Neural crest cell (in vitro differentiated cells): ENCODE results near the gene TMA16. TPM values are rescaled to one million over a fixed set of nuclear protein-coding genes. Genes with fewer than 3 reads are reported as not detected.

ENCODE experiments used
- DNase-seq: peaks from one replicate; pipeline ENCODE4 v3.0.0; 2021; ENCODE audit warnings: low read depth, mixed read lengths, low spot score
- H3K27ac Mint-ChIP-seq: one replicate; pipeline ENCODE4 v1.8.0; 2021; ENCODE audit warnings: mild to moderate bottlenecking, mixed read lengths; ENCODE audit not compliant: unreplicated experiment
- H3K27me3 Mint-ChIP-seq: 2 replicates; pipeline ENCODE4 v1.8.0; 2021; ENCODE audit warnings: low read depth, mild to moderate bottlenecking, mixed read lengths
- H3K36me3 Mint-ChIP-seq: 2 replicates; pipeline ENCODE4 v1.8.0; 2021; ENCODE audit warnings: low read depth, mild to moderate bottlenecking, mixed read lengths
- H3K4me1 Mint-ChIP-seq: 2 replicates; pipeline ENCODE4 v1.8.0; 2021; ENCODE audit warnings: mixed read lengths
- H3K4me3 Mint-ChIP-seq: one replicate; pipeline ENCODE4 v1.8.0; 2021; ENCODE audit warnings: mild to moderate bottlenecking, mixed read lengths
- H3K9me3 Mint-ChIP-seq: 2 replicates; pipeline ENCODE4 v1.8.0; 2021; ENCODE audit warnings: mixed read lengths
- CTCF ChIP-seq: fragments of 200-600 bp; sonication (generic); conservative IDR thresholded peaks from 2 replicates; pipeline ENCODE4 v1.5.0; 2021; ENCODE audit warnings: antibody characterized with exemption, mild to moderate bottlenecking
- total RNA-seq: library from RNA; stranded (reverse); gene quantifications from 2 replicates; pipeline ENCODE4 v1.2.1, GENCODE V29; 2021

TMA16 gene
- total RNA-seq, 1 donor from 2014 or later: 43.9 TPM

- Mint-ChIP-seq H3K27ac (no peak overlapping the region), H3K27me3 (peaks cover 4% of the 10 kb centered on the region), H3K36me3 (no peaks in the 10 kb centered on the region), H3K9me3 (peaks cover 4% of the 10 kb centered on the region), H3K4me1 (peaks cover 4% of the 10 kb centered on the region), H3K4me3 (no peak overlapping the region)
- no peak for DNase-seq
- TF ChIP-seq CTCF: no peak
Measured at GRCh38 chr4:163558539-163559044, 64.1 kb downstream of the TMA16 start.

- no peak for TF ChIP-seq CTCF
- Mint-ChIP-seq H3K27me3 (peaks cover 4% of the 10 kb centered on the region), H3K4me3 (no peak overlapping the region), H3K4me1 (peaks cover 30% of the 10 kb centered on the region), H3K27ac (peak overlapping the region; percentile 44), H3K9me3 (peaks cover 4% of the 10 kb centered on the region), H3K36me3 (no peaks in the 10 kb centered on the region)
- DNase-seq: no peak
Measured at GRCh38 chr4:163562496-163562895, 68.0 kb downstream of the TMA16 start.

GRCh38 chr4:163563592-163563991 lies 69.1 kb downstream of the TMA16 start:
- Mint-ChIP-seq H3K4me3 (no peak overlapping the region), H3K9me3 (peaks cover 4% of the 10 kb centered on the region), H3K4me1 (peaks cover 30% of the 10 kb centered on the region), H3K36me3 (no peaks in the 10 kb centered on the region), H3K27ac (no peak overlapping the region), H3K27me3 (no peaks in the 10 kb centered on the region)
- TF ChIP-seq CTCF: no peak
- DNase-seq: no peak

- H3K27ac Mint-ChIP-seq: no peak overlapping the region
- H3K4me3 Mint-ChIP-seq: no peak overlapping the region
- H3K9me3 Mint-ChIP-seq: peaks cover 4% of the 10 kb centered on the region
- no peaks in the 10 kb centered on the region for H3K36me3 Mint-ChIP-seq
- DNase-seq: no peak
- TF ChIP-seq CTCF: no peak
- peaks cover 30% of the 10 kb centered on the region for H3K4me1 Mint-ChIP-seq
- no peaks in the 10 kb centered on the region for H3K27me3 Mint-ChIP-seq
Measured at GRCh38 chr4:163564221-163564720, 69.8 kb downstream of the TMA16 start.

GRCh38 chr4:163565226-163566135 lies 71.0 kb downstream of the TMA16 start:
- no peak overlapping the region for H3K4me3 Mint-ChIP-seq
- no peak for DNase-seq
- no peaks in the 10 kb centered on the region for H3K36me3 Mint-ChIP-seq
- no peak for TF ChIP-seq CTCF
- no peaks in the 10 kb centered on the region for H3K27me3 Mint-ChIP-seq
- no peak overlapping the region for H3K27ac Mint-ChIP-seq
- peaks cover 4% of the 10 kb centered on the region for H3K9me3 Mint-ChIP-seq
- peaks cover 30% of the 10 kb centered on the region for H3K4me1 Mint-ChIP-seq
